Glutamatergic neuron (in vitro differentiated cells): Measurements from ENCODE around the gene ZPLD1. TPM values are rescaled to one million over a fixed set of nuclear protein-coding genes. Genes with fewer than 3 reads are reported as not detected.

Experiments
- DNase-seq: peaks from one replicate; pipeline ENCODE4 v3.0.0; 2022
- H3K27ac Mint-ChIP-seq: one replicate; pipeline ENCODE4 v1.8.0; 2020; ENCODE audit warnings: mild to moderate bottlenecking, mixed read lengths, inconsistent platforms; ENCODE audit not compliant: unreplicated experiment
- H3K27me3 Mint-ChIP-seq: one replicate; pipeline ENCODE4 v1.8.0; 2020; ENCODE audit warnings: mild to moderate bottlenecking, moderate library complexity, mixed read lengths, inconsistent platforms; ENCODE audit not compliant: unreplicated experiment
- H3K36me3 Mint-ChIP-seq: one replicate; pipeline ENCODE4 v1.8.0; 2020; ENCODE audit warnings: mild to moderate bottlenecking, mixed read lengths, inconsistent platforms; ENCODE audit not compliant: unreplicated experiment
- H3K4me1 Mint-ChIP-seq: one replicate; pipeline ENCODE4 v1.8.0; 2020; ENCODE audit warnings: mild to moderate bottlenecking, low read depth, mixed read lengths, inconsistent platforms; ENCODE audit not compliant: unreplicated experiment
- H3K4me3 Mint-ChIP-seq: one replicate; pipeline ENCODE4 v1.8.0; 2020; ENCODE audit warnings: mild to moderate bottlenecking, mixed read lengths, inconsistent platforms; ENCODE audit not compliant: unreplicated experiment
- H3K9me3 Mint-ChIP-seq: one replicate; pipeline ENCODE4 v1.8.0; 2020; ENCODE audit warnings: mild to moderate bottlenecking, moderate library complexity, mixed read lengths, inconsistent platforms; ENCODE audit not compliant: unreplicated experiment
- total RNA-seq: library from RNA; stranded (reverse); fragmentation: NEBNext Ultra II Directional; extraction: Animal tissue kit (Norgen Biotek cat#: 25700); gene quantifications from one replicate; pipeline ENCODE4 v1.2.1, GENCODE V29; 2021; ENCODE audit not compliant: unreplicated experiment
- TF ChIP-seq, protein P1 (sequence below): fragments of 200-600 bp; sonication (generic); IDR thresholded peaks from one replicate; pipeline ENCODE4 v1.5.0; 2021; ENCODE audit not compliant: partially characterized antibody, unreplicated experiment

The ZPLD1 gene
- total RNA-seq, 1 donor from 2014 or later, result not detected

DNA sequence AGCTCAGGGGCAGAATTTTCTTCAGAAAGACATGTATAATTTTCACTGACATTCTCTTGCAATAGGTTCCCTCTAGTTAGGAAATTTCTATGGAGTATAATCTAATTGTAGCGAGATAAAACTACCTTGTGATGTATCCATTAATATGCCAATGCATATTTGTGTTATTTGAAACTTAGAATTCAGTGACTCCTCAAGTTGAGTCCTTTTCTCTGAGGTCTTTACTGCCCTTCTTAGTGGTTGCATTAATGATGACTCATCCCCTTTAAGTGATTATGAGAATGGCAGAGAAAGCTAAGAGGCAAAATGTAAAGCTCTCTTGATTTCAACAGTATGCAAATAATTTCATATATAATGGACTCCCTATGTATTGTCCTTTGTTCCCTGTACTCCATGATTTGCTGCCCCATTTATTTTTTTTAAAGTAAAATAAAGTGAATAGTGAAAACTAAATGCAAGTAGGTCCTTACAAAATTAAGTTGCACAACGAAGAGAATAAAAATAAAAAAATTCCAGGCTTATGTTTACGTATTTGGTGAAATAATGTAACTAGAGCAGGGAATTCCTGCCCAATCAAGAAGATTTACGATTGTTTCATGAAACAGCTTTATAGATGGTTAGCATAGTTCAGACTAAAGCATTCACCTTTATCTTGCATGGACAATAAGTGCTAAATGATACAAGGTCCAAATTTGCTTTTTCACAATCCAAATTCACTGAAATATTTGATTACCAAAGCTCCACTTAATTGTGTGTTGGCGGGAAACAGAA is 78.1 kb downstream of the ZPLD1 start:
- Mint-ChIP-seq H3K4me1 (peaks cover 14% of the 10 kb centered on the region), H3K9me3 (no peaks in the 10 kb centered on the region), H3K4me3 (no peak overlapping the region), H3K36me3 (no peaks in the 10 kb centered on the region), H3K27ac (no peak overlapping the region), H3K27me3 (peaks cover 5% of the 10 kb centered on the region)
- no peak for DNase-seq
- TF ChIP-seq, protein P1, sequence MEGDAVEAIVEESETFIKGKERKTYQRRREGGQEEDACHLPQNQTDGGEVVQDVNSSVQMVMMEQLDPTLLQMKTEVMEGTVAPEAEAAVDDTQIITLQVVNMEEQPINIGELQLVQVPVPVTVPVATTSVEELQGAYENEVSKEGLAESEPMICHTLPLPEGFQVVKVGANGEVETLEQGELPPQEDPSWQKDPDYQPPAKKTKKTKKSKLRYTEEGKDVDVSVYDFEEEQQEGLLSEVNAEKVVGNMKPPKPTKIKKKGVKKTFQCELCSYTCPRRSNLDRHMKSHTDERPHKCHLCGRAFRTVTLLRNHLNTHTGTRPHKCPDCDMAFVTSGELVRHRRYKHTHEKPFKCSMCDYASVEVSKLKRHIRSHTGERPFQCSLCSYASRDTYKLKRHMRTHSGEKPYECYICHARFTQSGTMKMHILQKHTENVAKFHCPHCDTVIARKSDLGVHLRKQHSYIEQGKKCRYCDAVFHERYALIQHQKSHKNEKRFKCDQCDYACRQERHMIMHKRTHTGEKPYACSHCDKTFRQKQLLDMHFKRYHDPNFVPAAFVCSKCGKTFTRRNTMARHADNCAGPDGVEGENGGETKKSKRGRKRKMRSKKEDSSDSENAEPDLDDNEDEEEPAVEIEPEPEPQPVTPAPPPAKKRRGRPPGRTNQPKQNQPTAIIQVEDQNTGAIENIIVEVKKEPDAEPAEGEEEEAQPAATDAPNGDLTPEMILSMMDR, result no peak

- H3K4me3 Mint-ChIP-seq, result peak overlapping the region; percentile 39
- peak overlapping the region; percentile 18 for H3K27ac Mint-ChIP-seq
- peaks cover 5% of the 10 kb centered on the region for H3K27me3 Mint-ChIP-seq
- H3K36me3 Mint-ChIP-seq, result no peaks in the 10 kb centered on the region
- peaks cover 14% of the 10 kb centered on the region for H3K4me1 Mint-ChIP-seq
- no peak for DNase-seq
- TF ChIP-seq, protein P1, result no peak
- no peaks in the 10 kb centered on the region for H3K9me3 Mint-ChIP-seq
These were observed 79.4 kb downstream of the ZPLD1 start for GRCh38 chr3:102514241-102514640.

DNA sequence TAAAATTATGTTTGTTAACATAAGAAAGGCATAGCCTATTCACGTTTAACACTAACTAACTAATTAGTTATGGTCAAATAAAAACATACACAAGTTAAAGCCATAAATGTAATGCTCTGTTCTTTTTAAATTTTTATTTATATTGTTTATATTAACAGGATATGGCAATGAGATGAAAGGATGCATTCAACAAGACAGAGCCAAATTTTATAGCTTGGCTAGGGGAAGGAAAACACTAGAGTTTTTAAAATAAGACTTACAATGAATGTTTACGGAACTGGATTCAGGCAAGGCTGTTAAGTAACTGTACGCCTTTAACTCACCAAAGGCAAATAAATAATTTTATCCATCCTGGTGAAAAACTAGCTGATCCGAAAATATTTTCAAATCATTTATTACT is 86.4 kb downstream of the ZPLD1 start:
- DNase-seq, result no peak
- Mint-ChIP-seq H3K36me3 (no peaks in the 10 kb centered on the region), H3K27me3 (peaks cover 2% of the 10 kb centered on the region), H3K4me3 (no peak overlapping the region), H3K4me1 (no peaks in the 10 kb centered on the region), H3K9me3 (no peaks in the 10 kb centered on the region), H3K27ac (no peak overlapping the region)
- TF ChIP-seq, protein P1, result no peak

DNA sequence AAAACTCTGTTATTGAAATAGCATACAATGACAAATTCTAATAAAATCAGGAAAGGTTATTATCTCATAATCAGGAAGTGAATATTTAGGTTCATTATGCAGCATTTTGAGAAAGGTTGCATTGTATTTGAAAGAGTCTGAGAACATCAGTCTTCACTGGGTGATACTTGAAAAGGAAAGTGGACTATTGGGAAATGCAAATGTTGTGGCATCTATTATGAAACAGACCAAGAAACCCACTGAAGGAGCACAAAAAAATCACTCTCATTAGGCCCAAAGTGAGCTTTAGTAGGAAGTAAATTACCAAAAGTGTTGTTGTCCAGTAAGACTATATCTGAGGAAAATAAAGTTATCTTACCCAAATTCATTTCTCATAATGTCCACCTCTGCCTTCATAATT is 90.8 kb downstream of the ZPLD1 start:
- Mint-ChIP-seq H3K4me1 (no peaks in the 10 kb centered on the region), H3K36me3 (no peaks in the 10 kb centered on the region), H3K27ac (no peak overlapping the region), H3K27me3 (no peaks in the 10 kb centered on the region), H3K9me3 (no peaks in the 10 kb centered on the region), H3K4me3 (no peak overlapping the region)
- no peak for DNase-seq
- TF ChIP-seq, protein P1, result no peak

GRCh38 chr3:102526865-102527264 is 92.0 kb downstream of the ZPLD1 start:
- H3K4me1 Mint-ChIP-seq, result no peaks in the 10 kb centered on the region
- no peak overlapping the region for H3K27ac Mint-ChIP-seq
- no peaks in the 10 kb centered on the region for H3K27me3 Mint-ChIP-seq
- H3K36me3 Mint-ChIP-seq, result no peaks in the 10 kb centered on the region
- no peak overlapping the region for H3K4me3 Mint-ChIP-seq
- TF ChIP-seq, protein P1, result no peak
- no peak for DNase-seq
- H3K9me3 Mint-ChIP-seq, result no peaks in the 10 kb centered on the region
